H1 (cell line): ENCODE data around the gene TUT7. TPM values are rescaled to one million over a fixed set of nuclear protein-coding genes. Genes with fewer than 3 reads are reported as not detected.

ENCODE experiments used
- CTCF ChIA-PET: fragments of 300-600 bp; sonication (Branson Sonifier 250); formaldehyde crosslinking; loops from one replicate; lab custom pipeline; 2021; ENCODE audit not compliant: partially characterized antibody; lab: Charles Lee
- POLR2A ChIA-PET: fragments of 300-600 bp; sonication (Branson Sonifier 250); formaldehyde crosslinking; loops from one replicate; lab custom pipeline; 2021; ENCODE audit warnings: inconsistent platforms; ENCODE audit not compliant: partially characterized antibody; lab: Charles Lee
- DNase-seq, 2 experiments: peaks; one replicate each; pipeline versions ENCODE4 v3.0.0 to v3.0.0-alpha.2; 2010 to 2022; ENCODE audit warnings: low spot score in 2 of 2, low read depth in 1 of 2, mixed read lengths in 1 of 2
- FAIRE-seq: peaks from 2 replicates; lab custom pipeline; 2011; peaks lifted over from hg19 to GRCh38; lab: Jason Lieb, UNC
- H2AFZ ChIP-seq: 2 replicates; pipeline ENCODE4 v1.8.1; 2012; ENCODE audit warnings: low read length, inconsistent platforms
- H2AK5ac ChIP-seq: 2 replicates; pipeline ENCODE4 v1.6.1; 2013; ENCODE audit warnings: low read depth, low read length
- H2BK120ac ChIP-seq: replicated peaks from 2 replicates; pipeline ENCODE3; 2013; ENCODE audit warnings: low read depth, low read length, inconsistent platforms
- H2BK12ac ChIP-seq: 2 replicates; pipeline ENCODE4 v1.6.1; 2013; ENCODE audit warnings: low read depth, low read length
- H2BK15ac ChIP-seq: 2 replicates; pipeline ENCODE4 v1.6.1; 2013; ENCODE audit warnings: low read length
- H2BK20ac ChIP-seq: 2 replicates; pipeline ENCODE4 v1.6.1; 2013; ENCODE audit warnings: low read length
- H2BK5ac ChIP-seq: 2 replicates; pipeline ENCODE4 v1.6.1; 2013; ENCODE audit warnings: low read depth, low read length
- H3K14ac ChIP-seq: 2 replicates; pipeline ENCODE4 v1.6.1; 2013; ENCODE audit warnings: inconsistent platforms; ENCODE audit not compliant: insufficient read length
- H3K18ac ChIP-seq: 2 replicates; pipeline ENCODE4 v1.6.1; 2013; ENCODE audit warnings: low read length; ENCODE audit errors: extremely low read depth
- H3K23ac ChIP-seq: 2 replicates; pipeline ENCODE4 v1.6.1; 2013; ENCODE audit warnings: inconsistent platforms; ENCODE audit not compliant: insufficient read length
- H3K23me2 ChIP-seq: 2 replicates; pipeline ENCODE4 v1.6.1; 2013; ENCODE audit warnings: low read depth, low read length
- H3K27ac ChIP-seq: 2 replicates; pipeline ENCODE4 v1.6.1; 2011; ENCODE audit warnings: low read depth, low read length, inconsistent platforms
- H3K27me3 ChIP-seq, 4 experiments: replicated peaks in 1 of 4; 1 replicate in 1 of 4; 2 replicates in 3 of 4; pipeline versions ENCODE4 v1.6.1 to v1.8.1; 2011 to 2013; ENCODE audit warnings: low read length in 3 of 4, mild to moderate bottlenecking in 3 of 4, inconsistent platforms in 2 of 4, mixed read lengths in 2 of 4, moderate library complexity in 1 of 4; ENCODE audit not compliant: control insufficient read depth in 3 of 4, insufficient read depth in 3 of 4; ENCODE audit errors: extremely low read depth in 1 of 4
- H3K36me3 ChIP-seq, 4 experiments: 2 replicates each; pipeline versions ENCODE4 v1.6.1 to v1.8.1; 2011 to 2013; ENCODE audit warnings: mild to moderate bottlenecking in 4 of 4, low read length in 3 of 4, moderate library complexity in 2 of 4, control low read depth in 1 of 4, inconsistent platforms in 1 of 4; ENCODE audit not compliant: insufficient read depth in 4 of 4, control insufficient read depth in 2 of 4
- H3K4ac ChIP-seq: replicated peaks from 2 replicates; pipeline ENCODE3; 2013; ENCODE audit warnings: low read length, low read depth, mixed read lengths, inconsistent platforms; ENCODE audit not compliant: insufficient read length
- H3K4me1 ChIP-seq, 4 experiments: replicated peaks in 1 of 4; 1 replicate in 1 of 4; 2 replicates in 3 of 4; pipeline versions ENCODE4 v1.6.1 to v1.8.1; 2011 to 2013; ENCODE audit warnings: low read length in 3 of 4, inconsistent platforms in 2 of 4, mixed read lengths in 1 of 4; ENCODE audit not compliant: insufficient read depth in 4 of 4, control insufficient read depth in 3 of 4
- H3K4me2 ChIP-seq, 2 experiments: 2 replicates each; pipeline versions ENCODE4 v1.6.1 to v1.8.1; 2011 to 2013; ENCODE audit warnings: low read depth in 2 of 2, low read length in 2 of 2, control low read depth in 1 of 2, inconsistent platforms in 1 of 2, mild to moderate bottlenecking in 1 of 2; ENCODE audit not compliant: insufficient read depth in 1 of 2
- H3K4me3 ChIP-seq, 4 experiments: fragments of 200-600, 300-600 bp in 1 of 4; sonication (generic), shearing (Covaris generic), sonication (Bioruptor Twin) in 1 of 4; 2 replicates each; pipeline versions ENCODE4 v1.5.1 to v1.8.1; 2011 to 2016; ENCODE audit warnings: low read length in 4 of 4, low read depth in 3 of 4, control low read depth in 2 of 4, inconsistent platforms in 2 of 4, mild to moderate bottlenecking in 2 of 4, mixed read lengths in 1 of 4, moderate library complexity in 1 of 4; ENCODE audit not compliant: insufficient read depth in 2 of 4; ENCODE audit errors: extremely low read depth in 1 of 4
- H3K56ac ChIP-seq: replicated peaks from 2 replicates; pipeline ENCODE3; 2013; ENCODE audit warnings: low read depth, mild to moderate bottlenecking, mixed read lengths, low read length, inconsistent platforms; ENCODE audit not compliant: insufficient read length
- H3K79me1 ChIP-seq: 2 replicates; pipeline ENCODE4 v1.6.1; 2013; ENCODE audit warnings: low read depth, low read length, control low read depth
- H3K79me2 ChIP-seq, 2 experiments: 2 replicates each; pipeline versions ENCODE4 v1.6.1 to v1.8.1; 2012 to 2013; ENCODE audit warnings: low read length in 2 of 2, mild to moderate bottlenecking in 2 of 2, inconsistent platforms in 1 of 2; ENCODE audit not compliant: insufficient read depth in 2 of 2, control insufficient read depth in 1 of 2
- H3K9ac ChIP-seq, 4 experiments: replicated peaks in 1 of 4; 1 replicate in 1 of 4; 2 replicates in 3 of 4; pipeline versions ENCODE4 v1.6.1 to v1.8.1; 2011 to 2013; ENCODE audit warnings: low read depth in 3 of 4, low read length in 3 of 4, control low read depth in 2 of 4, mild to moderate bottlenecking in 2 of 4, moderate library complexity in 2 of 4, inconsistent platforms in 1 of 4; ENCODE audit errors: extremely low read depth in 1 of 4
- H3K9me3 ChIP-seq, 2 experiments: 2 replicates each; pipeline versions ENCODE4 v1.6.1 to v1.8.1; 2012 to 2013; ENCODE audit warnings: mild to moderate bottlenecking in 2 of 2, moderate library complexity in 2 of 2, control low read depth in 1 of 2, inconsistent platforms in 1 of 2, low read depth in 1 of 2, low read length in 1 of 2, mixed read lengths in 1 of 2; ENCODE audit not compliant: insufficient read depth in 2 of 2
- H4K20me1 ChIP-seq, 2 experiments: replicated peaks in 1 of 2; 2 replicates each; pipeline versions ENCODE3 to v1.8.1; 2011 to 2013; ENCODE audit warnings: inconsistent platforms in 2 of 2, low read length in 2 of 2, mild to moderate bottlenecking in 1 of 2; ENCODE audit not compliant: insufficient read depth in 2 of 2, control insufficient read depth in 1 of 2
- H4K5ac ChIP-seq: 2 replicates; pipeline ENCODE4 v1.6.1; 2013; ENCODE audit warnings: low read length, low read depth, mixed read lengths, inconsistent platforms; ENCODE audit not compliant: insufficient read length
- H4K8ac ChIP-seq: 2 replicates; pipeline ENCODE4 v1.8.0; 2013; ENCODE audit warnings: mild to moderate bottlenecking, moderate library complexity, low read length, inconsistent platforms; ENCODE audit not compliant: insufficient read depth; ENCODE audit errors: extremely low read depth
- H4K91ac ChIP-seq: replicated peaks from 2 replicates; pipeline ENCODE3; 2013; ENCODE audit warnings: low read length, mixed read lengths, inconsistent platforms; ENCODE audit not compliant: insufficient read length
- ASH2L ChIP-seq: fragments of 200-600, 300-600 bp; sonication (generic); IDR thresholded peaks from one replicate; pipeline ENCODE4 v1.7.1; 2017; ENCODE audit warnings: low read length
- CBX8 ChIP-seq: fragments of 300-800, 300-1000 bp; sonication (generic); IDR thresholded peaks from 2 replicates; pipeline ENCODE4 v1.7.1; 2016; ENCODE audit warnings: low read depth, low read length, borderline replicate concordance
- CREB1 ChIP-seq: IDR thresholded peaks from 2 replicates; pipeline ENCODE4 v1.6.1; 2012; ENCODE audit warnings: inconsistent platforms
- E2F6 ChIP-seq: IDR thresholded peaks from 2 replicates; pipeline ENCODE4 v1.6.1; 2012; ENCODE audit warnings: inconsistent platforms
- JUND ChIP-seq: IDR thresholded peaks from 2 replicates; pipeline ENCODE4 v1.6.1; 2011; ENCODE audit warnings: mild to moderate bottlenecking, improper control_type of control experiment, low read length
- KDM1A ChIP-seq: fragments of 200-600, 300-600 bp; sonication (generic); IDR thresholded peaks from 2 replicates; pipeline ENCODE4 v1.7.1; 2016; ENCODE audit warnings: mild to moderate bottlenecking, low read length, borderline replicate concordance
- SP1 ChIP-seq: IDR thresholded peaks from 2 replicates; pipeline ENCODE4 v1.6.1; 2011; ENCODE audit warnings: low read depth, low read length
- TEAD4 ChIP-seq: IDR thresholded peaks from 2 replicates; pipeline ENCODE4 v1.6.1; 2012; ENCODE audit warnings: low read depth, low read length, inconsistent platforms, mixed read lengths
- WGBS, 2 experiments: shearing (Covaris generic) in 1 of 2; methylation state at CpG; one replicate each; pipeline versions ENCODE4 v1.1.6 to v1.1.7; 2013 to 2015; ENCODE audit warnings: low lambda C conversion rate in 2 of 2, mixed read lengths in 2 of 2, inconsistent platforms in 1 of 2, low coverage in 1 of 2, missing lambda C conversion rate in 1 of 2; ENCODE audit not compliant: insufficient replicate concordance in 2 of 2, insufficient coverage in 1 of 2, insufficient read length in 1 of 2; ENCODE audit errors: extremely low coverage in 1 of 2, missing lambda C conversion rate in 1 of 2; 5-methylcytosine and 5-hydroxymethylcytosine counted together
- polyA plus RNA-seq, 7 experiments: library from polyadenylated mRNA; depleted of rRNA in 3 of 7; stranded (reverse) in 5 of 7; unstranded in 2 of 7; fragments of >200 nt in 5 of 7; fragments of 200-250 nt in 2 of 7; gene quantifications; 1 replicate in 5 of 7; 2 replicates in 1 of 7; 4 replicates in 1 of 7; pipeline versions ENCODE4 v1.2.1 to v1.2.3, GENCODE V29; 2011 to 2013; ENCODE audit warnings: missing spikeins in 2 of 7, mixed read lengths in 2 of 7
- total RNA-seq: library from RNA; stranded (reverse); fragmentation: NEBNext Ultra II Directional; extraction: Animal tissue kit (Norgen Biotek cat#: 25700); gene quantifications from 2 replicates; pipeline ENCODE4 v1.2.1, GENCODE V29; 2021

The TUT7 gene
- total and polyA plus RNA-seq, 2 of the 8 experiments (the other 6 are each of a cell fraction or from before 2014, with no cell fraction given): 4.8 to 19.3 TPM

GRCh38 chr9:86368871-86369521 is 14.8 kb upstream of the TUT7 start:
- no peak overlapping the region for H2AFZ ChIP-seq
- H2BK12ac ChIP-seq: no peak overlapping the region
- H3K56ac ChIP-seq: no peak overlapping the region
- H3K79me1 ChIP-seq: no peaks in the 10 kb centered on the region
- WGBS, 2 experiments: 90% methylated on average over 3 of the region's 3 CpGs; no CpG with 5 or more reads in 1 of the 2 experiments
- no peak overlapping the region for H2AK5ac ChIP-seq
- H3K14ac ChIP-seq: no peak overlapping the region
- no peaks in the 10 kb centered on the region for H3K4me1 ChIP-seq
- no peak overlapping the region for H3K27ac ChIP-seq
- no peak overlapping the region for H3K4me3 ChIP-seq
- no peaks in the 10 kb centered on the region for H3K27me3 ChIP-seq
- no peak for DNase-seq
- H3K79me2 ChIP-seq: no peaks in the 10 kb centered on the region
- no peak overlapping the region for H3K9ac ChIP-seq
- H3K23ac ChIP-seq: no peak overlapping the region
- TF ChIP-seq SP1 (no peak), KDM1A (no peak), CBX8 (no peak), TEAD4 (no peak), ASH2L (no peak), CREB1 (no peak), JUND (no peak), E2F6 (no peak)
- H3K4ac ChIP-seq: no peak overlapping the region
- no peak overlapping the region for H4K91ac ChIP-seq
- H4K20me1 ChIP-seq: no peaks in the 10 kb centered on the region
- no peak overlapping the region for H4K8ac ChIP-seq
- ChIA-PET CTCF (interaction anchor here (1.8 kb wide), 1 partner anchor 11 kb away, joined by 4 read pairs; no protein-coding TSS in a partner anchor), POLR2A (no interaction called here)
- no peak overlapping the region for H2BK120ac ChIP-seq
- H2BK20ac ChIP-seq: no peak overlapping the region
- H3K36me3 ChIP-seq: no peaks in the 10 kb centered on the region
- H4K5ac ChIP-seq: no peak overlapping the region
- peaks cover 22 to 25% of the 10 kb centered on the region in 2 experiments for H3K9me3 ChIP-seq
- H3K18ac ChIP-seq: no peak overlapping the region
- H2BK15ac ChIP-seq: no peak overlapping the region
- H3K4me2 ChIP-seq: no peak overlapping the region
- no peak overlapping the region for H2BK5ac ChIP-seq
- no peaks in the 10 kb centered on the region for H3K23me2 ChIP-seq
- FAIRE-seq: no peak
